Mesendoderm (in vitro differentiated cells): ENCODE data around the gene HERC6.

Experiments
- DNase-seq: peaks from one replicate; pipeline ENCODE4 v3.0.0; 2013
- H2AK5ac ChIP-seq: 2 replicates; pipeline ENCODE4 v1.6.1; 2013; ENCODE audit warnings: low read length, inconsistent platforms
- H2BK120ac ChIP-seq: 2 replicates; pipeline ENCODE4 v1.6.1; 2013; ENCODE audit warnings: low read depth, mild to moderate bottlenecking, low read length, moderate library complexity, mixed read lengths
- H2BK15ac ChIP-seq: replicated peaks from 2 replicates; pipeline ENCODE4 v1.6.1; 2013; ENCODE audit warnings: low read depth, mild to moderate bottlenecking, moderate library complexity
- H2BK5ac ChIP-seq: 2 replicates; pipeline ENCODE4 v1.6.1; 2013; ENCODE audit warnings: low read length, inconsistent platforms
- H3K18ac ChIP-seq: 2 replicates; pipeline ENCODE4 v1.6.1; 2013; ENCODE audit warnings: mild to moderate bottlenecking, low read length, mixed read lengths
- H3K23ac ChIP-seq: one replicate; pipeline ENCODE4 v1.6.1; 2013; ENCODE audit warnings: low read length
- H3K27ac ChIP-seq: 2 replicates; pipeline ENCODE4 v1.5.1; 2013; ENCODE audit warnings: low read depth, mild to moderate bottlenecking, inconsistent platforms, low read length, moderate library complexity
- H3K27me3 ChIP-seq: 2 replicates; pipeline ENCODE4 v1.6.1; 2013; ENCODE audit warnings: low read length, control low read depth, mild to moderate bottlenecking, inconsistent platforms; ENCODE audit not compliant: insufficient read depth, poor library complexity
- H3K36me3 ChIP-seq: 2 replicates; pipeline ENCODE4 v1.6.1; 2013; ENCODE audit warnings: low read length, inconsistent platforms; ENCODE audit not compliant: control insufficient read depth, insufficient read depth
- H3K4ac ChIP-seq: one replicate; pipeline ENCODE4 v1.6.1; 2013; ENCODE audit warnings: low read depth, mild to moderate bottlenecking, low read length, moderate library complexity
- H3K4me1 ChIP-seq: 2 replicates; pipeline ENCODE4 v1.6.1; 2013; ENCODE audit warnings: low read depth, low read length, inconsistent platforms; ENCODE audit not compliant: control insufficient read depth
- H3K4me2 ChIP-seq: 2 replicates; pipeline ENCODE4 v1.6.1; 2013; ENCODE audit warnings: low read length
- H3K4me3 ChIP-seq: 2 replicates; pipeline ENCODE4 v1.5.1; 2013; ENCODE audit warnings: mild to moderate bottlenecking, low read length
- H3K56ac ChIP-seq: one replicate; pipeline ENCODE4 v1.6.1; 2013; ENCODE audit warnings: low read length
- H3K79me1 ChIP-seq: 2 replicates; pipeline ENCODE4 v1.6.1; 2013; ENCODE audit warnings: low read length, inconsistent platforms
- H3K79me2 ChIP-seq: 2 replicates; pipeline ENCODE4 v1.6.1; 2013; ENCODE audit warnings: mild to moderate bottlenecking, low read length; ENCODE audit not compliant: control insufficient read depth, insufficient read depth
- H3K9ac ChIP-seq: 2 replicates; pipeline ENCODE4 v1.6.1; 2013; ENCODE audit warnings: low read length, inconsistent platforms
- H4K5ac ChIP-seq: one replicate; pipeline ENCODE4 v1.6.1; 2013; ENCODE audit warnings: low read length
- H4K8ac ChIP-seq: one replicate; pipeline ENCODE4 v1.6.1; 2013; ENCODE audit warnings: low read depth, mild to moderate bottlenecking, control low read depth, low read length, moderate library complexity
- WGBS: extraction: QIAGEN DNeasy Blood & Tissue Kit; methylation state at CpG from one replicate; pipeline ENCODE4 v1.1.7; 2013; ENCODE audit warnings: low lambda C conversion rate, missing lambda C conversion rate; ENCODE audit not compliant: insufficient coverage; ENCODE audit errors: extremely low coverage; 5-methylcytosine and 5-hydroxymethylcytosine counted together

The HERC6 gene

GRCh38 chr4:88458104-88458740 is 79.6 kb downstream of the HERC6 start:
- H4K8ac ChIP-seq: no peak overlapping the region
- H3K79me1 ChIP-seq: no peaks in the 10 kb centered on the region
- H2BK120ac ChIP-seq: no peak overlapping the region
- H4K5ac ChIP-seq: no peak overlapping the region
- no peak overlapping the region for H2BK5ac ChIP-seq
- H2BK15ac ChIP-seq: no peak overlapping the region
- H3K27ac ChIP-seq: no peak overlapping the region
- no peak overlapping the region for H3K18ac ChIP-seq
- no peak overlapping the region for H3K56ac ChIP-seq
- peaks cover 3% of the 10 kb centered on the region for H3K27me3 ChIP-seq
- no peak overlapping the region for H3K23ac ChIP-seq
- DNase-seq: no peak
- WGBS: 100% methylated on average over 2 of the region's 7 CpGs
- no peak overlapping the region for H3K4me2 ChIP-seq
- H3K4ac ChIP-seq: no peak overlapping the region
- H3K36me3 ChIP-seq: no peaks in the 10 kb centered on the region
- no peak overlapping the region for H3K4me3 ChIP-seq
- no peaks in the 10 kb centered on the region for H3K4me1 ChIP-seq
- H2AK5ac ChIP-seq: no peak overlapping the region
- H3K79me2 ChIP-seq: no peaks in the 10 kb centered on the region
- no peak overlapping the region for H3K9ac ChIP-seq

GRCh38 chr4:88465653-88466192 is 87.1 kb downstream of the HERC6 start:
- no peak overlapping the region for H2BK120ac ChIP-seq
- H3K36me3 ChIP-seq: no peaks in the 10 kb centered on the region
- no peak overlapping the region for H3K4me3 ChIP-seq
- no peak overlapping the region for H4K8ac ChIP-seq
- no peak for DNase-seq
- no CpG with 5 or more reads among the region's 1 CpG for WGBS
- no peaks in the 10 kb centered on the region for H3K4me1 ChIP-seq
- no peak overlapping the region for H3K56ac ChIP-seq
- no peak overlapping the region for H3K9ac ChIP-seq
- no peak overlapping the region for H2AK5ac ChIP-seq
- no peak overlapping the region for H2BK5ac ChIP-seq
- no peak overlapping the region for H3K4me2 ChIP-seq
- H3K79me2 ChIP-seq: no peaks in the 10 kb centered on the region
- no peak overlapping the region for H3K27ac ChIP-seq
- no peaks in the 10 kb centered on the region for H3K79me1 ChIP-seq
- H4K5ac ChIP-seq: no peak overlapping the region
- H3K18ac ChIP-seq: no peak overlapping the region
- no peak overlapping the region for H2BK15ac ChIP-seq
- H3K4ac ChIP-seq: no peak overlapping the region
- no peaks in the 10 kb centered on the region for H3K27me3 ChIP-seq
- H3K23ac ChIP-seq: no peak overlapping the region

- no peak overlapping the region for H2BK120ac ChIP-seq
- no peak overlapping the region for H3K27ac ChIP-seq
- no peaks in the 10 kb centered on the region for H3K79me2 ChIP-seq
- WGBS: no CpG with 5 or more reads among the region's 2 CpGs
- no peak overlapping the region for H3K9ac ChIP-seq
- no peaks in the 10 kb centered on the region for H3K36me3 ChIP-seq
- H3K79me1 ChIP-seq: no peaks in the 10 kb centered on the region
- H2BK15ac ChIP-seq: no peak overlapping the region
- H2BK5ac ChIP-seq: no peak overlapping the region
- H3K4ac ChIP-seq: no peak overlapping the region
- H3K4me2 ChIP-seq: no peak overlapping the region
- DNase-seq: no peak
- H3K56ac ChIP-seq: no peak overlapping the region
- H3K4me3 ChIP-seq: no peak overlapping the region
- H3K4me1 ChIP-seq: no peaks in the 10 kb centered on the region
- H3K23ac ChIP-seq: no peak overlapping the region
- H3K18ac ChIP-seq: no peak overlapping the region
- no peak overlapping the region for H4K5ac ChIP-seq
- no peak overlapping the region for H2AK5ac ChIP-seq
- H4K8ac ChIP-seq: no peak overlapping the region
- no peaks in the 10 kb centered on the region for H3K27me3 ChIP-seq
Measured at GRCh38 chr4:88467392-88467791, 88.7 kb downstream of the HERC6 start.

- no peak overlapping the region for H2BK15ac ChIP-seq
- no peak overlapping the region for H4K8ac ChIP-seq
- H2BK5ac ChIP-seq: no peak overlapping the region
- no peak overlapping the region for H2BK120ac ChIP-seq
- no peak overlapping the region for H3K23ac ChIP-seq
- H3K4me2 ChIP-seq: no peak overlapping the region
- DNase-seq: peak; percentile 8
- no peaks in the 10 kb centered on the region for H3K79me2 ChIP-seq
- no peaks in the 10 kb centered on the region for H3K4me1 ChIP-seq
- no peak overlapping the region for H2AK5ac ChIP-seq
- no CpG with 5 or more reads among the region's 5 CpGs for WGBS
- no peak overlapping the region for H3K18ac ChIP-seq
- no peak overlapping the region for H3K27ac ChIP-seq
- no peak overlapping the region for H3K56ac ChIP-seq
- no peaks in the 10 kb centered on the region for H3K79me1 ChIP-seq
- no peaks in the 10 kb centered on the region for H3K27me3 ChIP-seq
- no peak overlapping the region for H3K4ac ChIP-seq
- no peak overlapping the region for H3K9ac ChIP-seq
- H3K36me3 ChIP-seq: no peaks in the 10 kb centered on the region
- H3K4me3 ChIP-seq: no peak overlapping the region
- H4K5ac ChIP-seq: no peak overlapping the region
Measured at GRCh38 chr4:88477229-88477860, 98.7 kb downstream of the HERC6 start.

GRCh38 chr4:88478247-88478646 is 99.6 kb downstream of the HERC6 start:
- Histone ChIP-seq H2BK5ac (no peak overlapping the region), H3K36me3 (no peaks in the 10 kb centered on the region), H3K4me2 (no peak overlapping the region), H3K23ac (no peak overlapping the region), H3K79me2 (no peaks in the 10 kb centered on the region), H3K4me3 (no peak overlapping the region), H3K9ac (no peak overlapping the region), H3K4me1 (no peaks in the 10 kb centered on the region), H3K18ac (no peak overlapping the region), H4K5ac (no peak overlapping the region), H3K27ac (no peak overlapping the region), H2AK5ac (no peak overlapping the region), H3K4ac (no peak overlapping the region), H2BK120ac (no peak overlapping the region), H3K56ac (no peak overlapping the region), H4K8ac (no peak overlapping the region), H3K79me1 (no peaks in the 10 kb centered on the region), H3K27me3 (no peaks in the 10 kb centered on the region), H2BK15ac (no peak overlapping the region)
- WGBS: 100% methylated on average over 1 of the region's 2 CpGs
- no peak for DNase-seq
